Activated T-helper 1 cell treated with Interleukin-2 at 50 U/mL for 16 hours (primary cell): Measurements from ENCODE around the gene CCL28.
"Not testable (repeated sequence)": the region's sequence is repeated elsewhere in the genome, so short reads cannot be mapped to it uniquely, and the experiment has no call there.

ENCODE experiments used
- DNase-seq: peaks from one replicate; pipeline ENCODE4 v3.0.0-alpha.2; 2020; ENCODE audit warnings: low read depth

Gene CCL28, protein sequence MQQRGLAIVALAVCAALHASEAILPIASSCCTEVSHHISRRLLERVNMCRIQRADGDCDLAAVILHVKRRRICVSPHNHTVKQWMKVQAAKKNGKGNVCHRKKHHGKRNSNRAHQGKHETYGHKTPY

DNA sequence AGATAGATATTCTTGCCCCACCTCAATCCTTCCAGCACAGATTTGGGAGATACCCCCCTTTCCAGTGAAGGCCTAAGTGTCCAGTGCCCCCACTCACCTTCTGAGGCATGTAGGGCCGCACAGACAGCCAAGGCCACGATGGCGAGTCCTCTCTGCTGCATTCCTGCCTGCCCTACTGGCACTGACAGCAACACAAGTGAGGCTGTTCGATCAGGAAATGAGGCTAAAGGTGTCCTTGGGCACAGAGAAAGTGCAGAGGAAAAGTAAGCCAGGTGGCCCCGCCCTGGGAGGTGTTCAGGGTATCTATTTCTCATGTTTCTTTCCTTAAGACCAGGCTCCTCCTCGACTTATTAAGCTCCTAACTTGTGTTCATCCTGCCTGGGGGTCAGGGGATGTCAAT, at the start of gene CCL28:
Gene CCL28 (minus strand): TSS at position 236 of the 400 bp plus-strand sequence. CDS start 75 bp downstream, at position 161.
- no peak for DNase-seq

DNA sequence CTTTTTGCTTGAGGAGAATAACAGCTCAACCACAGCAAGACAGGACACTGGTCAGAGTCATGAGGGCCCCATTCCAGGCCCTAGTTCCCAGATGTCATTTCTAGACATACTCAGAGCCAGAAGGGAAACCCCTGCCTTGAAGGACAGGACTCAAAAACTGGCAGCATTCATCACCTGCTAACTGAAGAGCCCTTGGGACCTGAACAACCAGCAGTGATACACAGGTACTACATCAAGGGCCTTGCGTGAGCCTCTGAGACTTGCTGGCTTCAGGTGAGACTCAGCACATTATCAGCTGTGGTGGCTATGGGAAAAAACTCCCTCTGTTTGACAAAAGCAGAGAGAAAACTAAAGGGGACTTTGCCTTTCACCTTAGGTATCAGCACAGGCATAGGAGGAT, 48.9 kb upstream of the CCL28 start:
- DNase-seq = no peak

DNA sequence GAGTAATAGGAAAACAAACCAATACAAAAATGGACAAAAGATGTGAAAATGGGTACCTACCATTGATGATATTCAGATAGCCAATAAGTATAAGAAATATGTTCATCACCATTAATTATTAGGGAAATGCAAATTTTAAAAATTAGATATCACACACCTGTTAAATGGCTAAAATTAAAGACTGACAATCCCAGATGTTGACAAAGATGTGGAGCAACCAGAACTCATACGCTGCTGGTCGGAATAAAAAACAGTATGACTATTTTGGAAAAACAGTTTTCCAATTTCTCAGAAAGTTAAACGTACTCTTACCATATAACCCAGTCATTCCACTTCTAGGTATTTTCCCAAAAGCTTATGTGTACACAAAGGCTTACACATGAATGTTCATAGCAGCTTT, 44.4 kb upstream of the CCL28 start:
- no peak for DNase-seq

DNA sequence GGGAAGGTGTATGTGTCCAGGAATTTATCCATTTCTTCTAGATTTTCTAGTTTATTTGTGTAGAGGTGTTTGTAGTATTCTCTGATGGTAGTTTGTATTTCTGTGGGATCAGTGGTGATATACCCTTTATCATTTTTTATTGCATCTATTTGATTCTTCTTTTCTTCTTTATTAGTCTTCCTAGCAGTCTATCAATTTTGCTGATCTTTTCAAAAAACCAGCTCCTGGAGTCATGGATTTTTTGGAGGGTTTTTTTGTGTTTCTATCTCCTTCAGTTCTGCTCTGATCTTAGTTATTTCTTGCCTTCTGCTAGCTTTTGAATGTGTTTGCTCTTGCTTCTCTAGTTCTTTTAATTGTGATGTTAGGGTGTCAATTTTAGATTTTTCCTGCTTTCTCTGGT, 29.4 kb upstream of the CCL28 start:
- not testable (repeated sequence) for DNase-seq

DNA sequence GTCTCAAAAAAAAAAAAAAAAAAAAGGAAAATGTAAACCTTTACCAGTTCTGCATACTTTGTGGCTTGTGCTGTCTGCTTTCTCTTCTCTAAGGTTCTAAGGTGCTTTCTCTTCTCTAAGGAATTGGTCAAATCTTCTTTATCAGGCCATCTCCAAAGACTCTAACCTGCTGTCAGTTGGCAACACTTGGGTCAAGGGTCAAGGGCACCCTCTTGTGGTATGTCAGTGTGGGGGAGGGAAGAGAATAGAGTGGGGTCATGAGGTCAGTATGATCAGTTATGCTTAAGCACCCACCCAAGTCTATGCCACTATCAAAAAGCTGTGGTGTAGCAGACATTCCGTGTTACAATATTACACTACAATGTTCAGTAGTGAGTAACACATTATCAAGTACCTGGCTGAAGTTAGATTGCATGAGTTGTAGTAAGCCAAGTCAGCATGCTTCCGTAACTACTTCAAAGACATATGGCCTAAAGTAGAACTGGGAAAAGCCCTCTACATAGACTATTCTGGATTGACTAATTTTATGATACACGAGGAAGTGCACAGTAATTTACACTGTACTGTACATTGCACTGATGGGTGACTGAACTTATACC, 25.0 kb upstream of the CCL28 start:
- no peak for DNase-seq

DNA sequence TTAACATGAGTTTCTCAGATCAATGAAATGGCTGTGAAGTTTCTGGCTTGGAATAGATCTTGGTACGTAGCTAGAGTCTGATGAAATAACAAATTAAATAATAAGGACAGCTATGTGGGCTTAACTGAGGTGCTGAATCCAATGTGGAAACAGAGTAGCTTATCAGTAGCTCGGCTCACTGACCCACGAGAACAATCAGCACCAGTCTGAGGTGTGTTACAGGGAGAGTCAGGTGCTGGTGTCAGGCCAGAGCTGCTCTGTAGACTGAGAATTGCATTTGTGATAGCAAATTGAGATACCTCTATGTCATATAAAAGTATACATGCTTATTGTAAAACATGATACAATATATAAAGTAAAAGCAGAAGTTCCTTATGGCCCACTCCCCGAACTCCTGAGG, 21.2 kb upstream of the CCL28 start:
- DNase-seq = no peak

DNA sequence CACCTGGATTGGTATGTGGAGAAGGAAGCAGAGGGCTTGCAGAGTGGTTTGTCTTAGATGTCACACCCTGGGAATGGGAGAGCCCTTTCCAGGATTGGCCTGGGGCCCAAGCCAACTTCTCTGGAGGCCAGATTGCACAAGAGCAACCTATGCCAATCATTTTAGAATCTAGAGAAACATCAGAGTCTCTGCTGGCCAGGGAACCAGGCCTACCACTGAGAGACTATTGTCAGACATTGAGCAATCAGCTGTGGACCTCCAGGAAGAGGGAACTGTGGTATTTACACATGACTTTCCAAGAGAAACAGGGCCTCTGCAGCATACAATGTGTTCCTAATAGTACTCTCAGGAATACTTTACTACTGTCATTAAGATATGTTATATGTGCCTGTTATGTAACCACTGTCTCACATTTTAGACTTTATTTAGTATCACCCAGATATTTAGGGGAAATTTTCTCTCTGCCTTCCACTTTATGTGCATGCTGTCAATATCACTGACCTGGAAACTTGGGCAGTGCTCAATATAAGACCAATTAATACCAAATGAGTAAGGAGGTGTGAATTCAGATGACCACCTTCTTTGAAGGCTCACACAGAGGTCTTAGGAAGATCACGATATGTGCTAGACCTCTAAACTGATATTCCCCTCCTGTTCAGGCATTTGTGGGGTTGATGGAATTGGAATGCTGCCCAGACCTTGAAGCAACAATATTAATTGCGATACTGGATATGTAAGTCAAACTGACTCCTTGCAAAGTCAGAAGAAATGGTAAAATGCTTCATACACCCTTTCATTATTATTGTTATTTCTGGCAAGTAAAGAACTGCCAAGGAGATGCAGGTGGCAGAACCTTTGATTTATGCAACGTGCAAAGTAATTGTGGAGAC, 20.5 kb upstream of the CCL28 start:
- no peak for DNase-seq

DNA sequence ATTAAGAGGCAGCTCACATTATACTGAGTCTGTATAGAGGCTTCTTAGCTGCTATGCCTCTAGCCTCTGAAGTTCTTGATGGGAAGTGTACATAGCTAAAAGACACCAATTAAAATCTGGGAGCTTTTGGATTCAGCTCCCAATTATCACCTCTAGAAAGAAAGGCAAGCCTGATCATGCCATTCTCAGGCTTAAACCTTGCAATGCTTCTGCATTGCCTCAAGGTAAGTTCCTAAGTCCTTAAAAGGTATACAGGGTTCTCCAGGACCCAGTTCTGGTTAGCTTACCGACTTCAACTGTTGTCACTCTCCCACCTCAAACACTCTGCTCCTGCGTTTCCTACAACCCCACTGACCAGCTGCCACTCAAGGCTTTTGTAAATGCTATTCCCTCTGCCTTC, 17.5 kb upstream of the CCL28 start:
- DNase-seq = no peak

DNA sequence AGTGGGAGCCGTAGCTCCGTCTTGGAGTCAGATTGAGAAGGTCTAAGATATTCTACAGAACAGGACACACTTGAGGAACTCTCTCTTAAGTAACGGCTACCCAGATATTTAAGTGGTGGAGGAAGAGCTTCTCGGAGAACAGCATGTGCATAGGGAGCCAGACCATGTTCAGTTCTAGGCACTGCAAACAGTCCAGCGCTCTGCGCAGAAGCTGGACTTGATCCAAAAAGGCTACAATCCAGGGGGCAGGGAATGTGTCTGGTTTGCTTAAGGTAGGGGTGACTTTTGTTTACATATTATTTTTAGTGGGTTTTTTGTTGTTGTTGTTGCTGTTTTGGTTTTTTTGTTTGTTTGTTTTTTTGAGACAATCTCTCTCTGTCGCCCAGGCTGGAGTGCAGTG, 16.8 kb upstream of the CCL28 start:
- DNase-seq = no peak

DNA sequence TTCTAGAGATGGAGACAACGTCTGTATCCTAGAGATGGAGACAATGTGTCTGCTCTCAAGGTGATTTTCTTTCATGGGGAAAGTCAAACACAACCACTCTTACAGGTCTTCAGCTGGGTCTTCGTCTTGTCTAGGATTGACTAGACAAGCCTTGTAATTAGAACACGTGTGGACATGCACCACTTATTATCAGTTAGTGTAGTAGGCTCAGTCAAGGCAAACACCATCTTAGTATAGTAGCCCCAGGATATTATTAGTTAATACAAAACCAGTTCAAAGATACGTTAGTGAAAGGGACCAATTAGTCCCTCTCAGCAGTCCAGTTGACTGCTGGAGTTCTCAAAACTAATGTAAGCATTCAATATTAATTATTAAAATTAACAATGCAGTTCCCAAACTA, 15.1 kb upstream of the CCL28 start:
- DNase-seq = no peak

DNA sequence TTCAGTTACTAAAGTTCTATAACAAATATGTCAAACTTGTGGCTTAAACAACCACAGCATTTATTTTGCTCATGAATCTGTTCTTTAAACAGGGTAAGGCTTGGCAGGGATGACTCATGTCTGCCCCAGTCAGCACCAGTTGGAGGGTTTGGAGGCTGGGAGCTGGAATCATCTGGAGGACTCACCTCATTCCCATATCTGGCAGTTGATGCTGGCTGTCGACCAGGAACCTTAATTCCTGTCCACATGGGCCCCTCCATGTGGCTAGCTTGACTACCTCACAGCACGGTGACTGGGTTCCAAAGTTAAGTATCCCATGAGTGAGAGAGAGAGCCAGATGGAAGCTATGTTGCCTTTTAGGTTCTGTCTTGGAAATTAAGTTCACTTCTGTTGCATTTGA, 13.8 kb upstream of the CCL28 start:
- no peak for DNase-seq

DNA sequence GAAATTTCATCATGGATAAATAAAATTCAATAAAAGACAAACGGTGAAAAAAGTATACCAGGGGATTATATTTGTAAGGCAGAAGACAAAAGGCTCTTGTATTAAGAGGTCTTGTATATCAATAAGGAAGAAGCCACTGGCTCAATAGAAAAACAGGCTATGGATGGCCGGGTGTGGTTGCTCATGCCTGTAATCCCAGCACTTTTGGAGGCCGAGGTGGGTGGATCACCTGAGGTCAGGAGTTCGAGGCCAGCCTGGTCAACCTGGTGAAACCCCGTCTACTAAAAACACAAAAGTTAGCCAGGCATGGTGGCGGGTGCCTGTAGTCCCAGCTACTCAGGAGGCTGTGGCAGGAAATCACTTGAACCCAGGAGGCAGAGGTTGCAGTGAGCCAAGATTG, 10.9 kb upstream of the CCL28 start:
- DNase-seq = not testable (repeated sequence)

DNA sequence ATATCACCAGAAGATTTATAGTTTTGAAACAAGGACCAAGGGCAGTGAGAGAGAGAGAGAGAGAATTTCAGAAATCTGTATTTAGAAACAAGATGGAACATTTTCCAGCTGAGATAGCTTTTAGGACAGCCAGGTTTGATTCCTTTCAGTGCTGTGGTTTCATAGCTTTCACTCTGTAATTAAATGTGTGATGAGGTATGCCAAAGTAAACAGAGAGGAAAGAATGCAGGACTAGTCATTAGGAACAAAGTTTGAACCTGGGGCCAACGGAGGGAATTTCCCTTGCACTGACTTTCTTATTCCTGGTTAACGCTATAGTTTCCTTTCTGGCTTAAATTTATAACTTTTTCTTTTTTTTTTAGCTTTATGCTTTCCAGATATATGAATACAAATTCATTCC, 10.0 kb upstream of the CCL28 start:
- DNase-seq = no peak

DNA sequence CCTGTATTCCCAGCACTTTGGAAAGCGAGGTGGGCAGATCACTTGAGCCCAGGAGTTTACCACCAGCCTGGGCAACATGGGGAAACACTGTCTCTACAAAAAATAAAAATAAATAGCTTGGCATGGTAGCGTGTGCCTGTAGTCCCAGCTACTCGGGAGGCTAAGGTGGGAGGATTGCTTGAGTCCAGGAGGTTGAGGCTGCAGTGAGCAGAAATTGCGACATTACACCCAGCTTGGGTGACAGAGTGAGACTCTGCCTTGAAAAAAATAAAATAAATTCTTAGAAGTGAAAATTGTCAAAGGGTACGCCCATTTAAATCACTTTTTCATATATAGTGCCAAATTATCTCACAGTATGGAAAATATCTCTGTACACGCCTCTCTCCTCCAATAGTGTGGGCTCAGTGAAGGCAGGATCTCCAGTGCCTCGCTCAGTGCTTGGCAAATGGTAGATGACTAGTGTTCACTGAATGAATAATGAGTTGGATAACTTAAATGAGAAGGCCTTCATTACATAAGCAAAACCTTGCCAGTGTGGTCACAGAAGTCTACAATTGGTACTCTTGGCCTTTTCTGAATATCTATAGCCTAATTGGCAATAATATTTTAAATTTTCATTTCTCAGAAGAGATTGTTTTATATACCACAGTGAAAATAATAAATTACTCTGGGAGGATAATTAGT, 9.4 kb upstream of the CCL28 start:
- DNase-seq = no peak

DNA sequence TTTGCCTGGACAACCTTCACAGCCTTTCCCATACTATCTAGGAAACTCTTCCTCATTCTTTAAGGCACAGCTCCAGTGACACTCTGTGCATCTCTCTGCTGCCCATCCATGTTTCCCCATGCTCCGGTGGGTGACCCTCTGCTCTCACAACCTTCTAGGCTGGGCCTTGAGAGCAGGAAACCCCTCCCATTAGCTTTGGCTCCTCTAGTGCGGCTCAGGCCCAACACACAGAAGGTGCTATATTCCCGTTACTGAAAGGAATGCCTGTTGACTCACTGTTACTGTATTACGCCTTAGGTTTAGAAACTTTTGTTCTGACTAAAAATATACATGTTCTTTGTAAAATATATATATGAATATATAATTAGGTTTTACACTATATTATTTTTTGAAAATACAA, 8.1 kb upstream of the CCL28 start:
- DNase-seq = no peak

DNA sequence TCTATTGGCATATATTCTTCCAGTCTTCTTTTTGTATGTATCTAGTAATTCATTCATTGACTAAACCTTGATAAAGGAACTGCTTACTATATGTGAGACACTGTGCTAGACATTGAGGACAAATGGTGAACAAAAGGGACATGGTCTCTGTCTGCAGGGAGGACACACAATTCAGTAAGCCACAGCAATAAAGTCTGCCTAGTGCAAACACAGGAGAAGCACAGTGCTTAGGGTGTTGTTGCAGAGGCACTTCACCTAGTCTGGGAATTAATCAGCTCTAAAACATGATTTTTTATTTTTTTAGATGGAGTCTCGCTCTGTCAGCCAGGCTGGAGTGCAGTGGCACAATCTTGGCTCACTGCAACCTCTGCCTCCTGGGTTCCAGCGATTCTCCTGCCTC, 6.4 kb upstream of the CCL28 start:
- no peak for DNase-seq

DNA sequence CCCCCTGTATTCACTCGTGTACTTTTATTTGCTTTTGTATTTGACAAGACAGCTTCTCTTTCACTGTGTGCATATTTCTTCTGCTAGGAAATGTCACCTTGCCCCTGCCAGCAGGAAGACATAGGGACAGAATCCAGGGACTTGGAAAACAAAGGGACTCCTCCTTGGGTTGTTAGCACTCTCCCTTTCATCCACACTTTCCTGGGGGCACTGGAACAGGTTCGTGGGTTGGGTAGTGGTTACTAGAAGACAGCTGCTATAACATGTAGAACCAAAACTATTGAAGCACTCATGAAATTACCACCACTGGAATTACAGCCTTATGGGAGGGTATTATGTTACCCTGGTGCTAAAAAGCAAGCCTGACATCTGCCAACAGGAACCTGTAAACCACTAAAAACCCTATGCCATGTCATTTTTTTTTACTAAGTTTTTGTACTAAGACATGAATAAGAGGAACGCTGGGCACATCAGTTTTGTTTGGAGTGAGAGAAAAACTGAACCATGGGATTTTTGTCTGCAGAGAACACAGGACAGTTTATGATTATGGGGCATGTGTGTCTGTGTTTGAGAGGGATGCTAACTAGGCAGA, 4.7 kb upstream of the CCL28 start:
- no peak for DNase-seq

DNA sequence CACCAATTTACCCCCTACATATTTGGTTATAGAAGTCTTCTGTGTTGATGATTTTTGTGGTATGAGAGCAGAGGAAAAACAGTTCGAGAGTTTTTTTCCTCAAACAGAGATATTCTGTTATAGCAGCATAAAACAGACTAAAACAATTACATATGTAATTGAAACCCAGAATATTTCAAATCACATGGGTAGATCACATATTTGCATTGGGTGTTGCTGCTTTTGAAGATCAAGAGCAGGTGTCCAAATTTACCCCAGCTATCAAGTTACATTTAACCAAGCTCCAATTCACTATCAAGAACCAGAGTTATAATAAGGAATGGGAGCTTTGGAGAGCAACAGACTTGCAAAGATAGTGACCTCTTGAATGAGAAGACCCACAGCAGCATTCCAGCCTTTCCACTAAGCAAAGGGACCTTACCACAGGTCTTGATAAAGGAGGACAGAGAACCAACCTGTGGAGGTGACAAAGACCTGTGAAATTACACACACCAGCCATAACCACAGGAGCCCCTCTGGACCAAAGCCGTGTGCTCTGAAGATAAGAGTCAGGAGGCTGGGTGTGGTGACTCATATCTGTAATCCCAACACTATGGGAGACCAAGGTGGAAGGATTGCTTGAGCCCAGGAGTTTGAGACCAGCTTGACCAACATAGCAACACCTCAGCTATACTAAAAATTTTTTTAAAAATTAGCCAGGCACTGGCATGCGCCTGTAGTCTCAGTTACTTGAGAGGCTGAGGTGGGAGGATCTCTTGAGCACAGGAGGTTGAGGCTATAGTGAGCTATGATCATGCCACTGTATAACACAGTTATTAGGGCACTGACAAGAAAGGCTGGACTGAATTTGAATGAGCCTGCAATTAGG, 4.0 kb upstream of the CCL28 start:
- DNase-seq = no peak

DNA sequence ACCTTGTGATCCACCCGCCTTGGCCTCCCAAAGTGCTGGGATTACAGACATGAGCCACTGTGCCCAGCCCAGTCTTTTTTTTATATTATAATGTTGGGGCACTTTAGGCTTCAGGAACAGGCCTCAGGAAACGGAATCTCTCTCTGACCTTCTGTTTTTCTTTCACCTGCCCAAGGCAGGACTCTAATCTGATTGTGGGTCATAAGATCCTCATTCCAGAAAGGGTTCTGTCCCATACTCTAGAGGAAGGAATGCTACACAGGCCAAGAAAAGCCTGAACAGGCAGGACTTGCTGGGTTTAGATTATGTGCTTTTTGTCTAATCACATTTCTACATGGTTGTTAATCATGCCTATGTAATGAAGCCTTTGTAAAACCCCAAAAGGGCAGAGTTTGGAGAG, 1.8 kb upstream of the CCL28 start:
- no peak for DNase-seq

DNA sequence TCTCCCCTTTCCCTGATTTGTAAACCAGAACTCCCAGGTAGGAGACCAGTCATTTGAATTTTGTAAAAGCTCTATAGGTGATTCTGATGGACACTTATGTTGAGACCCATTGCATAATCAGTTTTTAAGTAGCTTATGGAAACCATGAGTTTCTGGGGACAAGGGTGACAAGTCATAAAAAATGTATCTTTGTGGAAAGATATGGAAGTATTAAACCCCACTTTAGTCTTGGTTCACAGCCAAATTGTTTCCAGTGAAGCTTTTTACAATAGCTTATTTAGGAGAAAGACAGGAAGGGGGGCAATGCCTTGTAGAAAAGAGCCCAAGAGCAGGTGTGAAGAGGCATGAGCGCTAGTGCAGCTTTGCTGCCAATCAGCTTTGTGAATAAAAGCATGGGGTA, 453 bp upstream of the CCL28 start:
- DNase-seq = no peak

DNA sequence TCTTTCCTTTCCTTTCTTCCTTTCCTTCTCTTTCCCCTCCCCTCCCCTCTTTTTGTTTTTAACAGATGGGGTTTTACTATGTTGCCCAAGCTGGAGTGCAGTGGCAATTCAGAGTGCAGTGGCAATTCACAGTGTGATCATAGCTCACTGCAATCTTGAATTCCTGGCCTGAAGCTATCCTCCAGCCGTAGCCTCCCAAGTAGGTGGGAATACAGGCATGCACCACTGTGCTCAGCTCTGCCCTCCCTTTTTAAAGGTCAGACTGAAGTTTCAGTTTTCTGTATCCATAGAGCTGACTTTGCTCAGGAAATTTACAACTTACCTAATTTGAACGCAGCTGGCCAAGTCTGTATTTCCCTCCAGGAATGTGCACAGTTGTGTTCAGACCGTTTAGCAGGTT, 696 bp downstream of the CCL28 start:
- DNase-seq = no peak

DNA sequence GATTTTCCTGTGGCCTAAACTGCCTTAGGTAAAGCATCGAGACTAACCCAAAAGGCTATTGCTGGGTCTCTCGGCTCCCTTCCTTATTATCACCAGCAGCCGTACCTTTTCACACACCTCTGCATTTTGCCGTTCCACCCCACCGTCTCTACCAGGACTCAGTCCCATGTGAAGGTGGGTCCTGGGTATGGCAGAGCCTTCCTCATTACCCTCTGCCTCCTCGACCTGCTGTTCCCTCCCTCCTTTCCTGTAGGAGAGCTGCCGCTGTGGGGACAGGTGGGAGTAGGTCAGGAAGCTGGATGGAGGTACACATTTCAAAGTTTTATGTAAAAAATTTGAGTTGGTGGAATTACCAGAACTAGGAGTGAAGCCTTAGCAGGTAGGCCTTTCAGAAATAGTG, 1.8 kb downstream of the CCL28 start:
- DNase-seq = no peak
